Measurements from ENCODE around the gene APBA1. TPM values are rescaled to one million over a fixed set of nuclear protein-coding genes. Genes with fewer than 3 reads are reported as not detected.

The APBA1 gene
- polyA plus RNA-seq, 3 donors: 1.6 TPM; not detected in 2

DNA sequence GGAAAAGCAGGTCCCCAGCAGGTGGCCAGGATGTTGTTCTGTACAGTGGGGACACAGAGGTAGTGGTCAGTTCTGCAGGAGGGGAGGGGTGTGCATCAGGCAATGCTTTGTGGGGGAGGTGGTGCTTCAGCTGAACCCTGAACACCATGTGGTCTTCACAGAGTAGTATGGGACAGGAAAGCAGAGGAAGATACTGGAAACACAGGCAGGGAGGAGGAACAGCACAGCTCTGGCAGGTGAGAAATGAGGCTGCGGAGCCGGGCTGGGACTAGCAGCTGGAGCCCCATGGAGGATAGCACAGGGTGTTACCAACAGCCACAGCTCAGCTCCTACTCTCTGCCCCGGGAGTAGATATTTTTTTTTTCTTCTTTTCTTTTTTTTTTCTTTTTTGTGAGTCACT is 185.7 kb downstream of the APBA1 start:
- no peaks in the 10 kb centered on the region for H3K27me3 ChIP-seq (ENCODE audit: control insufficient read depth in 2 of 2, insufficient read depth in 2 of 2, low read length in 2 of 2)
- H3K36me3 Mint-ChIP-seq: no peaks in the 10 kb centered on the region
- intact Hi-C loops (cut with micrococcal nuclease): no loop called here
- no peak overlapping the region for H3K27ac Mint-ChIP-seq
- H3K9ac ChIP-seq (ENCODE audit: insufficient read depth, low read length, poor library complexity, severe bottlenecking): no peak overlapping the region
- no peaks in the 10 kb centered on the region for H3K4me1 Mint-ChIP-seq
- no peaks in the 10 kb centered on the region for H3K36me3 ChIP-seq (replicated peaks in 1 of 2; ENCODE audit: control insufficient read depth in 1 of 2, insufficient read depth in 2 of 2, low read length in 2 of 2)
- H3K4me3 ChIP-seq (replicated peaks in 1 of 3; ENCODE audit: low read depth in 2 of 3, low read length in 3 of 3): no peak overlapping the region
- TF ChIP-seq CTCF (IDR thresholded peaks at IDR 0.05): no peak
- H3K4me3 Mint-ChIP-seq: no peak overlapping the region
- H4K20me1 ChIP-seq (ENCODE audit: insufficient read depth, low read length): no peaks in the 10 kb centered on the region
- H3K27ac ChIP-seq (ENCODE audit: low read depth in 1 of 2, low read length in 2 of 2): no peak overlapping the region
- peaks cover 0 to 11% (median 2%) of the 10 kb centered on the region in 7 donors for H3K9me3 Mint-ChIP-seq
- no peaks in the 10 kb centered on the region for H3K4me1 ChIP-seq (ENCODE audit: control insufficient read depth in 1 of 2, insufficient read depth in 2 of 2, low read length in 2 of 2)
- no peak overlapping the region for H3K4me2 ChIP-seq (replicated peaks; ENCODE audit: extremely low read depth, low read length, poor library complexity, severe bottlenecking)
- 100% methylated on average over 1 of the region's 3 CpGs for WGBS (ENCODE audit: insufficient coverage)
- H3K9me3 ChIP-seq (replicated peaks in 1 of 2; ENCODE audit: control insufficient read depth in 1 of 2, insufficient read depth in 1 of 2, low read length in 2 of 2): no peaks in the 10 kb centered on the region
- H3K79me2 ChIP-seq (ENCODE audit: insufficient read depth, low read length): no peaks in the 10 kb centered on the region
- DNase-seq: no peak
- H3K27me3 Mint-ChIP-seq (ENCODE audit: low read depth in 3 of 3): peaks cover 0 to 7% (median 7%) of the 10 kb centered on the region in 3 donors
- no peak overlapping the region for H2AFZ ChIP-seq (ENCODE audit: insufficient read depth, low read depth, low read length, poor library complexity, severe bottlenecking)

GRCh38 chr9:69485466-69485865 is 186.7 kb downstream of the APBA1 start:
- Mint-ChIP-seq H3K27me3 (ENCODE audit: low read depth in 3 of 3) (peaks cover 0 to 7% (median 7%) of the 10 kb centered on the region in 3 donors), H3K4me1 (no peaks in the 10 kb centered on the region), H3K36me3 (no peaks in the 10 kb centered on the region), H3K4me3 (no peak overlapping the region), H3K27ac (no peak overlapping the region), H3K9me3 (peaks cover 0 to 9% (median 2%) of the 10 kb centered on the region in 7 donors)
- Histone ChIP-seq H3K27ac (ENCODE audit: low read depth in 1 of 2, low read length in 2 of 2) (no peak overlapping the region), H3K9ac (ENCODE audit: insufficient read depth, low read length, poor library complexity, severe bottlenecking) (no peak overlapping the region), H3K36me3 (replicated peaks in 1 of 2; ENCODE audit: control insufficient read depth in 1 of 2, insufficient read depth in 2 of 2, low read length in 2 of 2) (no peaks in the 10 kb centered on the region), H3K4me3 (replicated peaks in 1 of 3; ENCODE audit: low read depth in 2 of 3, low read length in 3 of 3) (no peak overlapping the region), H3K79me2 (ENCODE audit: insufficient read depth, low read length) (no peaks in the 10 kb centered on the region), H3K4me2 (replicated peaks; ENCODE audit: extremely low read depth, low read length, poor library complexity, severe bottlenecking) (no peak overlapping the region), H2AFZ (ENCODE audit: insufficient read depth, low read depth, low read length, poor library complexity, severe bottlenecking) (no peak overlapping the region), H3K9me3 (replicated peaks in 1 of 2; ENCODE audit: control insufficient read depth in 1 of 2, insufficient read depth in 1 of 2, low read length in 2 of 2) (no peaks in the 10 kb centered on the region), H3K27me3 (ENCODE audit: control insufficient read depth in 2 of 2, insufficient read depth in 2 of 2, low read length in 2 of 2) (no peaks in the 10 kb centered on the region), H3K4me1 (ENCODE audit: control insufficient read depth in 1 of 2, insufficient read depth in 2 of 2, low read length in 2 of 2) (no peaks in the 10 kb centered on the region), H4K20me1 (ENCODE audit: insufficient read depth, low read length) (no peaks in the 10 kb centered on the region)
- intact Hi-C loops (cut with micrococcal nuclease): no loop called here
- DNase-seq: no peak
- WGBS (ENCODE audit: insufficient coverage): 100% methylated on average over 2 of the region's 4 CpGs
- no peak for TF ChIP-seq CTCF (IDR thresholded peaks at IDR 0.05)
